ENCODE results near the gene MTX3. TPM values are rescaled to one million over a fixed set of nuclear protein-coding genes. Genes with fewer than 3 reads are reported as not detected.

MTX3 gene
- total and polyA plus RNA-seq, 10 of the 15 experiments (the other 5 are each of a cell fraction or from before 2014, with no cell fraction given), result 1.8 to 18.9 (median 9.3) TPM

DNA sequence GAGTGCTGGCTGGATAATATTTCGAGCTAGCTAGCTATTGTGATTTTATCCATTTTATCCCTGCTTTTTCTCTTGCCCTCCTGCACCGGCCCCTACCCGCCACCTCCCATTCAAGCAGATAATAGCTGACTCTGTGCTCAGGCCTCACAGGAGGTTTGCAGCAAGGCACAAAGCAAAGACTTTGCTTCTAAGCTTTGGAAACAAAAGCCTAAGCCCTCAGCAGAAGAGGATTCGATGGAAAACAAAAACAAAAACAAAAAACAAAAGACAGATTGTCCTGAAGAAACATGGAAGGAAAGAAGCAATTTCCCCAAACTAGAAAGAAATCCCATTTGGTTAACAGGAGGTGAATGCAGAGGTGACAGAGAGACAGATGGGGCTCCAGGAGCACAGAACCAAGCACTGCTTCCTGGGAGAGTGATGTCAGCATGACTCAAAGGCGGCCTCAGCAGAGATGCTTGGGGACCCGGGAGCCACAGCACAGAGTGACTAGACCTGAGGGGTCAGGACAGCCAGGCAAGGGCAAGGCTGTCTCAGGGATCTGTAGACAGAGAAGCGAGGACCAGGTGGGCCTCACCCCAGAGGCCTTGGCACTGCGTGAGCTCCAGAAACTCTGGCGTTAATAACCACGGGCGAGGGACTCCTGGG, 28.4 kb downstream of the MTX3 start:
- no peaks in the 10 kb centered on the region for H3K36me3 ChIP-seq (ENCODE audit: control insufficient read depth in 2 of 2, insufficient read depth in 2 of 2, low read length in 1 of 2)
- RAD21 ChIA-PET (ENCODE audit: unreplicated experiment), result interaction anchor here (1.0 kb wide), 1 partner anchor 28 kb away, joined by 3 read pairs; no protein-coding TSS in a partner anchor
- H3K4me2 ChIP-seq (ENCODE audit: control insufficient read depth, insufficient read depth), result no peak overlapping the region
- CTCF ChIA-PET, result interaction anchor here (0.6 to 0.7 kb wide), 2 partner anchors 15 to 112 kb away, joined by 3 read pairs; no protein-coding TSS in a partner anchor
- DNase-seq (ENCODE audit: low read depth, low spot score), result no peak
- H4K20me1 ChIP-seq (ENCODE audit: control insufficient read depth, insufficient read depth), result no peaks in the 10 kb centered on the region
- H3K4me1 ChIP-seq (ENCODE audit: control insufficient read depth, insufficient read depth, low read length), result no peaks in the 10 kb centered on the region
- FAIRE-seq, result no peak
- POLR2A ChIA-PET, result interaction anchor here (0.6 kb wide), 1 partner anchor 67 kb away, joined by 4 read pairs; no protein-coding TSS in a partner anchor
- in situ Hi-C loops (cut with MboI) (no loop called here), intact Hi-C loops (cut with micrococcal nuclease; ENCODE audit: unreplicated experiment) (no loop called here)
- no peaks in the 10 kb centered on the region for H3K79me2 ChIP-seq (ENCODE audit: control insufficient read depth, insufficient read depth, low read length)
- no peak for TF ChIP-seq MYC (IDR thresholded peaks at IDR 0.05; ENCODE audit: insufficient read depth, insufficient read length, insufficient replicate concordance, low read length, severe bottlenecking)
- no peak for TF ChIP-seq NRF1 (conservative IDR thresholded peaks at IDR 0.05; ENCODE audit: low read depth, low read length)
- TF ChIP-seq BHLHE40 (IDR thresholded peaks at IDR 0.05; ENCODE audit: borderline replicate concordance in 1 of 2, low read depth in 2 of 2, low read length in 1 of 2), result no peak
- TF ChIP-seq, protein P1, sequence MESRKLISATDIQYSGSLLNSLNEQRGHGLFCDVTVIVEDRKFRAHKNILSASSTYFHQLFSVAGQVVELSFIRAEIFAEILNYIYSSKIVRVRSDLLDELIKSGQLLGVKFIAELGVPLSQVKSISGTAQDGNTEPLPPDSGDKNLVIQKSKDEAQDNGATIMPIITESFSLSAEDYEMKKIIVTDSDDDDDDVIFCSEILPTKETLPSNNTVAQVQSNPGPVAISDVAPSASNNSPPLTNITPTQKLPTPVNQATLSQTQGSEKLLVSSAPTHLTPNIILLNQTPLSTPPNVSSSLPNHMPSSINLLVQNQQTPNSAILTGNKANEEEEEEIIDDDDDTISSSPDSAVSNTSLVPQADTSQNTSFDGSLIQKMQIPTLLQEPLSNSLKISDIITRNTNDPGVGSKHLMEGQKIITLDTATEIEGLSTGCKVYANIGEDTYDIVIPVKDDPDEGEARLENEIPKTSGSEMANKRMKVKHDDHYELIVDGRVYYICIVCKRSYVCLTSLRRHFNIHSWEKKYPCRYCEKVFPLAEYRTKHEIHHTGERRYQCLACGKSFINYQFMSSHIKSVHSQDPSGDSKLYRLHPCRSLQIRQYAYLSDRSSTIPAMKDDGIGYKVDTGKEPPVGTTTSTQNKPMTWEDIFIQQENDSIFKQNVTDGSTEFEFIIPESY (IDR thresholded peaks at IDR 0.05), result no peak
- no peak for TF ChIP-seq HCFC1 (IDR thresholded peaks at IDR 0.05; ENCODE audit: low read length)
- TF ChIP-seq FOS (IDR thresholded peaks at IDR 0.05; ENCODE audit: borderline replicate concordance, extremely low read depth, insufficient read length), result no peak
- TF ChIP-seq, protein P2, sequence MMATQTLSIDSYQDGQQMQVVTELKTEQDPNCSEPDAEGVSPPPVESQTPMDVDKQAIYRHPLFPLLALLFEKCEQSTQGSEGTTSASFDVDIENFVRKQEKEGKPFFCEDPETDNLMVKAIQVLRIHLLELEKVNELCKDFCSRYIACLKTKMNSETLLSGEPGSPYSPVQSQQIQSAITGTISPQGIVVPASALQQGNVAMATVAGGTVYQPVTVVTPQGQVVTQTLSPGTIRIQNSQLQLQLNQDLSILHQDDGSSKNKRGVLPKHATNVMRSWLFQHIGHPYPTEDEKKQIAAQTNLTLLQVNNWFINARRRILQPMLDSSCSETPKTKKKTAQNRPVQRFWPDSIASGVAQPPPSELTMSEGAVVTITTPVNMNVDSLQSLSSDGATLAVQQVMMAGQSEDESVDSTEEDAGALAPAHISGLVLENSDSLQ (IDR thresholded peaks at IDR 0.05), result no peak
- TF ChIP-seq, protein P3, sequence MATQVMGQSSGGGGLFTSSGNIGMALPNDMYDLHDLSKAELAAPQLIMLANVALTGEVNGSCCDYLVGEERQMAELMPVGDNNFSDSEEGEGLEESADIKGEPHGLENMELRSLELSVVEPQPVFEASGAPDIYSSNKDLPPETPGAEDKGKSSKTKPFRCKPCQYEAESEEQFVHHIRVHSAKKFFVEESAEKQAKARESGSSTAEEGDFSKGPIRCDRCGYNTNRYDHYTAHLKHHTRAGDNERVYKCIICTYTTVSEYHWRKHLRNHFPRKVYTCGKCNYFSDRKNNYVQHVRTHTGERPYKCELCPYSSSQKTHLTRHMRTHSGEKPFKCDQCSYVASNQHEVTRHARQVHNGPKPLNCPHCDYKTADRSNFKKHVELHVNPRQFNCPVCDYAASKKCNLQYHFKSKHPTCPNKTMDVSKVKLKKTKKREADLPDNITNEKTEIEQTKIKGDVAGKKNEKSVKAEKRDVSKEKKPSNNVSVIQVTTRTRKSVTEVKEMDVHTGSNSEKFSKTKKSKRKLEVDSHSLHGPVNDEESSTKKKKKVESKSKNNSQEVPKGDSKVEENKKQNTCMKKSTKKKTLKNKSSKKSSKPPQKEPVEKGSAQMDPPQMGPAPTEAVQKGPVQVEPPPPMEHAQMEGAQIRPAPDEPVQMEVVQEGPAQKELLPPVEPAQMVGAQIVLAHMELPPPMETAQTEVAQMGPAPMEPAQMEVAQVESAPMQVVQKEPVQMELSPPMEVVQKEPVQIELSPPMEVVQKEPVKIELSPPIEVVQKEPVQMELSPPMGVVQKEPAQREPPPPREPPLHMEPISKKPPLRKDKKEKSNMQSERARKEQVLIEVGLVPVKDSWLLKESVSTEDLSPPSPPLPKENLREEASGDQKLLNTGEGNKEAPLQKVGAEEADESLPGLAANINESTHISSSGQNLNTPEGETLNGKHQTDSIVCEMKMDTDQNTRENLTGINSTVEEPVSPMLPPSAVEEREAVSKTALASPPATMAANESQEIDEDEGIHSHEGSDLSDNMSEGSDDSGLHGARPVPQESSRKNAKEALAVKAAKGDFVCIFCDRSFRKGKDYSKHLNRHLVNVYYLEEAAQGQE (IDR thresholded peaks at IDR 0.05; ENCODE audit: low read depth, low read length), result no peak
- TF ChIP-seq BMI1 (IDR thresholded peaks at IDR 0.05; ENCODE audit: borderline replicate concordance), result no peak
- SMC1A ChIA-PET (ENCODE audit: uncharacterized antibody, unreplicated experiment), result no interaction called here
- no peaks in the 10 kb centered on the region for H3K9me3 ChIP-seq (replicated peaks; ENCODE audit: control insufficient read depth, insufficient read depth, low read length)
- no peaks in the 10 kb centered on the region for H3K27me3 ChIP-seq (replicated peaks in 1 of 2; ENCODE audit: control insufficient read depth in 2 of 2, insufficient read depth in 2 of 2, low read length in 1 of 2)
- H3K27ac ChIP-seq (ENCODE audit: control insufficient read depth, insufficient read depth), result no peak overlapping the region
- no TSS peak for BruUV-seq (replicated peaks)
- no peak overlapping the region for H3K4me3 ChIP-seq
- ATAC-seq, result no peak
- H2AFZ ChIP-seq (ENCODE audit: control insufficient read depth, low read depth, low read length), result no peak overlapping the region
- no peak overlapping the region for H3K9ac ChIP-seq (ENCODE audit: control insufficient read depth, insufficient read depth, low read length)
- 46% methylated on average over 11 of the region's 11 CpGs for WGBS (ENCODE audit: insufficient coverage, insufficient replicate concordance, low lambda C conversion rate, missing lambda C conversion rate)

All from GM12878 (cell line).